Mesenchymal stem cell (in vitro differentiated cells and primary cell): Measurements from ENCODE around the gene SORT1.
"Not testable (repeated sequence)": the region's sequence is repeated elsewhere in the genome, so short reads cannot be mapped to it uniquely, and the experiment has no call there.

Source experiments
- DNase-seq: peaks from one replicate; pipeline ENCODE4 v3.0.0-alpha.2; 2013
- H2AFZ ChIP-seq: one replicate; pipeline ENCODE4 v1.6.1; 2013; ENCODE audit warnings: low read depth, mild to moderate bottlenecking, control low read depth, inconsistent platforms, low read length, moderate library complexity
- H2AK5ac ChIP-seq: 2 replicates; pipeline ENCODE4 v1.6.1; 2013; ENCODE audit warnings: low read length, moderate library complexity, mild to moderate bottlenecking, inconsistent platforms; ENCODE audit not compliant: severe bottlenecking
- H2BK120ac ChIP-seq: one replicate; pipeline ENCODE4 v1.6.1; 2013; ENCODE audit warnings: low read depth, mild to moderate bottlenecking, inconsistent platforms, low read length, moderate library complexity
- H2BK12ac ChIP-seq, 2 experiments: one replicate each; pipeline ENCODE4 v1.6.1; 2013; ENCODE audit warnings: inconsistent platforms in 2 of 2, low read length in 2 of 2, mild to moderate bottlenecking in 2 of 2, moderate library complexity in 2 of 2, control low read depth in 1 of 2
- H2BK15ac ChIP-seq: one replicate; pipeline ENCODE4 v1.6.1; 2013; ENCODE audit warnings: mild to moderate bottlenecking, low read depth, inconsistent platforms; ENCODE audit not compliant: poor library complexity, severe bottlenecking
- H2BK5ac ChIP-seq: 2 replicates; pipeline ENCODE4 v1.6.1; 2013; ENCODE audit warnings: low read depth, mild to moderate bottlenecking, low read length, control low read depth, inconsistent platforms; ENCODE audit not compliant: poor library complexity, severe bottlenecking
- H3K14ac ChIP-seq, 2 experiments: one replicate each; pipeline ENCODE4 v1.6.1; 2013; ENCODE audit warnings: inconsistent platforms in 2 of 2, low read length in 2 of 2, control low read depth in 1 of 2, mild to moderate bottlenecking in 1 of 2, moderate library complexity in 1 of 2
- H3K18ac ChIP-seq, 2 experiments: one replicate each; pipeline ENCODE4 v1.6.1; 2013; ENCODE audit warnings: inconsistent platforms in 2 of 2, low read length in 2 of 2, control low read depth in 1 of 2, low read depth in 1 of 2, mild to moderate bottlenecking in 1 of 2
- H3K23ac ChIP-seq, 2 experiments: one replicate each; pipeline ENCODE4 v1.6.1; 2013; ENCODE audit warnings: inconsistent platforms in 2 of 2, low read length in 2 of 2, mild to moderate bottlenecking in 2 of 2, moderate library complexity in 2 of 2, control low read depth in 1 of 2
- H3K27ac ChIP-seq: 2 replicates; pipeline ENCODE4 v1.5.1; 2013; ENCODE audit warnings: mild to moderate bottlenecking, moderate library complexity, low read length, control low read depth, inconsistent platforms; ENCODE audit not compliant: poor library complexity, severe bottlenecking
- H3K27me3 ChIP-seq, 2 experiments: 2 replicates each; pipeline versions ENCODE4 v1.6.1 to v1.7.0; 2013; ENCODE audit warnings: low read length in 2 of 2, mild to moderate bottlenecking in 2 of 2, moderate library complexity in 2 of 2, control low read depth in 1 of 2, inconsistent platforms in 1 of 2; ENCODE audit not compliant: control insufficient read depth in 1 of 2, insufficient read depth in 1 of 2
- H3K36me3 ChIP-seq, 2 experiments: 2 replicates each; pipeline versions ENCODE4 v1.6.1 to v1.7.0; 2013; ENCODE audit warnings: low read length in 2 of 2, control low read depth in 1 of 2, inconsistent platforms in 1 of 2, low read depth in 1 of 2, mild to moderate bottlenecking in 1 of 2; ENCODE audit not compliant: insufficient read depth in 2 of 2, control insufficient read depth in 1 of 2
- H3K4ac ChIP-seq, 2 experiments: one replicate each; pipeline ENCODE4 v1.6.1; 2013; ENCODE audit warnings: inconsistent platforms in 2 of 2, low read length in 2 of 2, mild to moderate bottlenecking in 2 of 2, moderate library complexity in 2 of 2, control low read depth in 1 of 2, low read depth in 1 of 2
- H3K4me1 ChIP-seq: 2 replicates; pipeline ENCODE4 v1.6.1; 2013; ENCODE audit warnings: low read depth, low read length, control low read depth; ENCODE audit not compliant: control insufficient read depth, insufficient read depth
- H3K4me2 ChIP-seq: 2 replicates; pipeline ENCODE4 v1.6.1; 2013; ENCODE audit warnings: low read length, mild to moderate bottlenecking, inconsistent platforms; ENCODE audit not compliant: poor library complexity, severe bottlenecking
- H3K4me3 ChIP-seq, 2 experiments: 2 replicates each; pipeline versions ENCODE4 v1.5.1 to v1.7.0; 2013; ENCODE audit warnings: low read length in 2 of 2, mild to moderate bottlenecking in 2 of 2, control low read depth in 1 of 2, low read depth in 1 of 2; ENCODE audit not compliant: insufficient read depth in 1 of 2
- H3K79me1 ChIP-seq: replicated peaks from 2 replicates; pipeline ENCODE4 v1.6.1; 2013; ENCODE audit warnings: mild to moderate bottlenecking, control low read depth, low read length, inconsistent platforms; ENCODE audit not compliant: poor library complexity, severe bottlenecking
- H3K9ac ChIP-seq: 2 replicates; pipeline ENCODE4 v1.7.0; 2013; ENCODE audit warnings: mild to moderate bottlenecking, low read length, moderate library complexity
- H3K9me3 ChIP-seq: 2 replicates; pipeline ENCODE4 v1.7.0; 2013; ENCODE audit warnings: mild to moderate bottlenecking, low read length; ENCODE audit not compliant: control insufficient read depth
- H4K8ac ChIP-seq: one replicate; pipeline ENCODE4 v1.6.1; 2013; ENCODE audit warnings: inconsistent platforms, mild to moderate bottlenecking, low read length, moderate library complexity
- H4K91ac ChIP-seq: one replicate; pipeline ENCODE4 v1.6.1; 2013; ENCODE audit warnings: mild to moderate bottlenecking, low read length, inconsistent platforms
- WGBS: methylation state at CpG from one replicate; pipeline ENCODE4 v1.1.7; 2013; ENCODE audit warnings: mixed read lengths; 5-methylcytosine and 5-hydroxymethylcytosine counted together

Gene SORT1

GRCh38 chr1:109396871-109397580 is 692 bp downstream of the SORT1 start:
- DNase-seq: peak; percentile 19
- 5% methylated on average over 22 of the region's 46 CpGs for WGBS
- Histone ChIP-seq H3K18ac (peak overlapping the region in 1 of 2 experiments; percentile 87), H3K4me1 (peaks cover 8% of the 10 kb centered on the region), H3K9me3 (no peaks in the 10 kb centered on the region), H2BK120ac (peak overlapping the region; percentile 74), H3K27ac (peak overlapping the region; percentile 18), H2BK12ac (no peak overlapping the region), H3K4me3 (peak overlapping the region; percentile 79 to 96), H3K14ac (peak overlapping the region in 1 of 2 experiments; percentile 84), H2AFZ (peak overlapping the region; percentile 89), H3K23ac (peak overlapping the region; percentile 42 to 96), H4K91ac (peak overlapping the region; percentile 40), H2AK5ac (no peak overlapping the region), H3K9ac (peak overlapping the region; percentile 67), H2BK5ac (peak overlapping the region; percentile 25), H3K36me3 (peaks cover 2 to 23% of the 10 kb centered on the region in 2 experiments), H2BK15ac (no peak overlapping the region), H3K4me2 (peak overlapping the region; percentile 87), H3K27me3 (no peaks in the 10 kb centered on the region), H3K4ac (peak overlapping the region in 1 of 2 experiments; percentile 80), H3K79me1 (peaks cover 2% of the 10 kb centered on the region), H4K8ac (no peak overlapping the region)

- Histone ChIP-seq H3K9me3 (no peaks in the 10 kb centered on the region), H3K18ac (peak overlapping the region in 1 of 2 experiments; percentile 4), H3K23ac (no peak overlapping the region), H3K79me1 (peaks cover 2% of the 10 kb centered on the region), H3K4me3 (peak overlapping the region in 1 of 2 experiments; percentile 79), H3K9ac (peak overlapping the region; percentile 67), H2BK5ac (no peak overlapping the region), H3K36me3 (peaks cover 0 to 17% of the 10 kb centered on the region in 2 experiments), H2AFZ (no peak overlapping the region), H3K27ac (peak overlapping the region; percentile 73), H3K4me2 (peak overlapping the region; percentile 87), H3K27me3 (no peaks in the 10 kb centered on the region), H4K8ac (no peak overlapping the region), H3K4me1 (peaks cover 9% of the 10 kb centered on the region), H4K91ac (no peak overlapping the region), H3K4ac (peak overlapping the region in 1 of 2 experiments; percentile 61), H2BK12ac (peak overlapping the region in 1 of 2 experiments; percentile 39), H2BK120ac (no peak overlapping the region), H2AK5ac (peak overlapping the region; percentile 64), H2BK15ac (no peak overlapping the region), H3K14ac (no peak overlapping the region)
- DNase-seq: no peak
- WGBS: 82% methylated on average over 2 of the region's 2 CpGs
Observed at GRCh38 chr1:109396513-109396839, 1.2 kb downstream of the SORT1 start.

GRCh38 chr1:109395602-109396512 is 1.9 kb downstream of the SORT1 start:
- Histone ChIP-seq H3K4me2 (peak overlapping the region; percentile 87), H2BK12ac (peak overlapping the region in 1 of 2 experiments; percentile 39), H2BK5ac (no peak overlapping the region), H3K4me1 (peaks cover 9% of the 10 kb centered on the region), H4K8ac (no peak overlapping the region), H2BK15ac (no peak overlapping the region), H3K23ac (no peak overlapping the region), H3K9me3 (no peaks in the 10 kb centered on the region), H2BK120ac (no peak overlapping the region), H3K36me3 (peaks cover 0 to 11% of the 10 kb centered on the region in 2 experiments), H2AK5ac (no peak overlapping the region), H3K14ac (no peak overlapping the region), H3K27ac (peak overlapping the region; percentile 73), H3K4me3 (no peak overlapping the region), H3K9ac (no peak overlapping the region), H2AFZ (no peak overlapping the region), H3K4ac (no peak overlapping the region), H3K18ac (peak overlapping the region in 1 of 2 experiments; percentile 4), H3K79me1 (peaks cover 2% of the 10 kb centered on the region), H4K91ac (no peak overlapping the region), H3K27me3 (no peaks in the 10 kb centered on the region)
- 47% methylated on average over 5 of the region's 5 CpGs for WGBS
- DNase-seq: peak; percentile 50

DNA sequence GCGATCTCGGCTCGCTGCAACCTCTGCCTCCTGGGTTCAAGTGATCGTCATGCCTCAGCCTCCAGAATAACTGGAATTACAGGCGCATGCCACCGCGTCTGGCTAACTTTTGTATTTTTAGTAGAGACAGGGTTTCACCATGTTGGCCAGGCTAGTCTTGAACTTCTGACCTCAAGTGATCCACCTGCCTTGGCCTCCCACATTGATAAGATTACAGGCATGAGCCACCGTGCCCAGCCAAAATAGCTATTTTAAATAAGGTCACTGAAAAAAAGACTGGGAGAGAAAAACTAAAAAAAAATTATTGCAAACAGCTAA is 2.5 kb downstream of the SORT1 start:
- not testable (repeated sequence) for H3K4me1 ChIP-seq, H3K27me3 ChIP-seq, H3K79me1 ChIP-seq, H2AK5ac ChIP-seq, H2BK5ac ChIP-seq, DNase-seq, H3K14ac ChIP-seq, H3K18ac ChIP-seq, H3K9ac ChIP-seq, H4K91ac ChIP-seq, H2AFZ ChIP-seq, H3K36me3 ChIP-seq, H2BK15ac ChIP-seq, H3K9me3 ChIP-seq, H3K4ac ChIP-seq, H2BK120ac ChIP-seq, H3K4me2 ChIP-seq, H2BK12ac ChIP-seq, H3K23ac ChIP-seq, H4K8ac ChIP-seq, H3K4me3 ChIP-seq, H3K27ac ChIP-seq
- WGBS: 63% methylated on average over 7 of the region's 8 CpGs
